ENCODE results near the gene HLA-F.
A peak's percentile ranks its signal among the peaks of the same experiment; 100 is the strongest.

The HLA-F gene

GRCh38 chr6:29723262-29723665 is at the start of gene HLA-F:
Gene HLA-F (plus strand): TSS chr6:29723434. CDS start chr6:29723464, 30 bp downstream.
- peak in 1 of 3 experiments; percentile 48 for DNase-seq (ENCODE audit: low read depth in 2 of 3, low spot score in 2 of 3)

DNA sequence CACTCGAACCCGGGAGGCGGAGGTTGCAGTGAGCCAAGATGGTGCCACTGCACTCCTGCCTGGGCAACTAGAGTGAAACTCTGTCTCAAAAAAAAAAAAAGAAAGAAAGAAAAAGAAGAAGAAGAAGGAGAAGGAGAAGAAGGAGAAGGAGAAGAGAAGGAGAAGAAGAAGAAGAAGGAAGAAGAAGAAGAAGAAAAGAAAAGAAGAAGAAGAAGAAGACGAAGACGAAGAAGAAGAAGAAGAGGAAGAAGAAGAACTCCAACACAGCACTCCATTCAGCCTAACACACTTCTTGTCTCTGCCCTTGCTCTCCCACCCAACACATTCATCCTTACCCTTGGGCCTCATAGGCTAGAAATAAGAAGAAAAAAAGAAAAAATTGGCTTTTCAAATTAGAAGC is 49.2 kb upstream of the HLA-F start:
- no peak for DNase-seq (ENCODE audit: low read depth in 2 of 3, low spot score in 2 of 3)

DNA sequence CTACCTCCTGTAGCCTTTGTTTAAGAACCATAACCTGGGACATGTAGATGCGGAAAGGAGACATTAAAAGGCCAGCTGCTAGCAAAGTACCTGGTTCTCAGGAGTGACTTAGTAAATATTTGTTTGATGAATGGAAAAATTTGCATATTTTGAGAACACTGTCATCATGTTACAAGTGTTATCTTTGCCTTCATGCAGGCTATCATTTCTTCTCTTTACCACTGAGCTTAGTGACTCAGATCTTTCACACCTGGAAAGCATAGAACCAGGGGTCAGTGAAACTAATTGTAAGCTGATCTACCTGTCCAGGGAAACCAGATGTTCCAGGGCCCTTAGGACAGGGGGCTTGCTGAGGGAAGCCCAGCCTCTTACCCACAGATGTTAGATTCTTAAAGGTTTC is 47.7 kb upstream of the HLA-F start:
- DNase-seq (ENCODE audit: low read depth in 2 of 3, low spot score in 2 of 3): no peak

- DNase-seq (ENCODE audit: low read depth in 2 of 3, low spot score in 2 of 3): no peak
These were observed 46.1 kb upstream of the HLA-F start for GRCh38 chr6:29676981-29677601.

GRCh38 chr6:29678114-29678513 is 45.1 kb upstream of the HLA-F start:
- no peak for DNase-seq (ENCODE audit: low read depth in 2 of 3, low spot score in 2 of 3)

DNA sequence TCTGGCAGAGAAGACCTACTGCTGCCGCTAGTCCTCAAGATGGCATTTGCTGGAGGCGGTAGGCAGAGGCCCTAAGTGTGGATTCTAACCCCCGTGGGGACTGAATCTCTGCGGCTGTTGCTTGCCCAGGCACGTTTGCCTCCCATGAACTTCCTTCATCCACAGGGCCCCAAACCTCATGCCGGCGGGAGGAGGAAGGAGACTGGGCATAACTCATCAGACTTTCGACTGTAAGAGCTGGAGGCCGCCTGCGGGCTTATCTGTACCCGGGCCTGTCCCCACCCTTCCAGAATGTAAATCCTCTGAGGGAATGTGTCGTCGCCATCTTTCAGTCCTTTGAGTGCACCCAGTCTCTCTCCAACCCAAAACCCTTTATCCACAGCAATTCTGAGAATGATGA is 43.3 kb upstream of the HLA-F start:
- DNase-seq (ENCODE audit: low read depth in 2 of 3, low spot score in 2 of 3): no peak

DNA sequence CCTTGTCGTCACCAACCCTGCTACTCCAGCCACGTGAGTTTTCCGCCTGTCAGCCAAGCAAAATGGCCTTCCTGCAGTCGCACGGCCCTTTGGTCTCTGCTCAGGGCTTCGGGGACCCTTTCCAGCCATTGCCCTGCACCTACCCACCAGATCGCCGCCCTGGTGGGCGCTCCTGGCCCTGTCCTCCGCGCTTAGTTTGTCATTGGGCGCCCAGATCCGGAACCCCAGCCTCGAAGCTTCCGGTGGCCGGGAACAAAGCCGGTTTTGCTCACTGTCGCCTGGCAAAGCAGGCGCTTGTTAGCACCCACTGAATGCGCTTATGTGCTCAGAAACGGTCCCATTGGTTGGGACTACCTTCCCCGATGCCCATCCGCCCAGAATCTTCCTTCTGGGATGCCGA is 42.8 kb upstream of the HLA-F start:
- no peak for DNase-seq (ENCODE audit: low read depth in 2 of 3, low spot score in 2 of 3)

DNA sequence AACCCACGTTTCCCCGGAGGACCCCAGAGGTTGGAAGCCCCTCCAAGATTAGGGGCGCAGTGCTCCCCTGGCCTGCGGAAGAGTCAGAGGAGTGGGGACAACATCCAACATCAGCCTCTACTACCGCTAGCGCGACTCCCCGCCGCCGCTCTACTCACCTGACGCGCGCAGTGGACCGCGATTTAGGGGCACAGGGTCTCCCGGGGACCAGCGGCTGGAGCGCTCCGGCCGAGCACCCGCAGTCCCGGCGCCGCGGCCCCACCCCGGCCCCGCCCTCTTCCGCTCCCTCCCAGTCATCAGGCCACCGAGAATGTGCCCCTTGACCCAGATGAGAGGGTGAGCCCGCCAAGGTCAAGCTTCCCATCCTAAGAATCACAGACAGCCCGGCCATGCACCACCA is 42.3 kb upstream of the HLA-F start, which contains the start of gene ZFP57:
Gene ZFP57, minus strand, starts transcription at position 249 of the 400 bp plus-strand sequence. CDS start 4,149 bp downstream, outside the sequence.
- no peak for DNase-seq (ENCODE audit: low read depth in 2 of 3, low spot score in 2 of 3)

DNA sequence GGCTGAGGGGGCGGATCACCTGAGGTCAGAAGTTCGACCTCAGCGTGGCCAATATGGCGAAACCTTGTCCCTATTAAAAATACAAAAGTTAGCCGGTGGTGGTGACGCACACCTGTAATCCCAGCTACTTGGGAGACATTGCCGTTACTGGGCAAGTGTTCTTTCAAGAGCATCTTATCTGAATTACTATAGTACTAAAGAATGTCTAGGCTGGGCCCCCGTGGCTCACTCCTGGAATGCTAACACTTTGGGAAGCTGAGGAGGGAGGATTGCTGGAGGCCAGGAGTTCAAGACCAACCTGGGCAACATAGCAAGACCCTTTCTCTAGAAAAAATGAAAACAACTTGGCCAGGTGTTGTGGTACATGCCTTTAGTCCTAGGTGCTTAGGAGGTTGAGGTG is 41.4 kb upstream of the HLA-F start:
- no peak for DNase-seq (ENCODE audit: low read depth in 2 of 3, low spot score in 2 of 3)

- no peak for DNase-seq (ENCODE audit: low read depth in 2 of 3, low spot score in 2 of 3)
These were observed 37.4 kb upstream of the HLA-F start for GRCh38 chr6:29685718-29686326.

DNA sequence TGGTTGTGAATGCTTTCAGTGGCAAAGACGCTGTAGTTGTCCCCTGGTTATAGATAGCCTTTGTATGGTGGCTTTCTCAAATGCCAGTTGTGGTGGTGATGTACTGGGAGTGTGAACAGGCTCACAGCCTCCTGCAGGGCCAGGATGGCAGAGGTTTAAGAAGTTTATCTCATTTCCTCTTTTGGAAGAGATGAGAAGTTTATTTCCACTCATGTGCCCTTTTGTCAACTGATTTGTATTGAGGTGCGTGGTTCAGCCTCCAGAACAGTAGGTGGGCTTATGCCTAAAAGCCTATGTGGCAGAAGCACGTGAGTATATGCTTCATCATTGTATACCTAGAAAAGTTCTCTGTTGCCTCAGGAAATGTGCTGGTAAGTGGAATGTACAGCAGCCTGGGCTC is 28.6 kb upstream of the HLA-F start:
- no peak for DNase-seq (ENCODE audit: low read depth in 2 of 3, low spot score in 2 of 3)

- no peak for DNase-seq (ENCODE audit: low read depth in 2 of 3, low spot score in 2 of 3)
These were observed 26.8 kb upstream of the HLA-F start for GRCh38 chr6:29696147-29697125.

DNA sequence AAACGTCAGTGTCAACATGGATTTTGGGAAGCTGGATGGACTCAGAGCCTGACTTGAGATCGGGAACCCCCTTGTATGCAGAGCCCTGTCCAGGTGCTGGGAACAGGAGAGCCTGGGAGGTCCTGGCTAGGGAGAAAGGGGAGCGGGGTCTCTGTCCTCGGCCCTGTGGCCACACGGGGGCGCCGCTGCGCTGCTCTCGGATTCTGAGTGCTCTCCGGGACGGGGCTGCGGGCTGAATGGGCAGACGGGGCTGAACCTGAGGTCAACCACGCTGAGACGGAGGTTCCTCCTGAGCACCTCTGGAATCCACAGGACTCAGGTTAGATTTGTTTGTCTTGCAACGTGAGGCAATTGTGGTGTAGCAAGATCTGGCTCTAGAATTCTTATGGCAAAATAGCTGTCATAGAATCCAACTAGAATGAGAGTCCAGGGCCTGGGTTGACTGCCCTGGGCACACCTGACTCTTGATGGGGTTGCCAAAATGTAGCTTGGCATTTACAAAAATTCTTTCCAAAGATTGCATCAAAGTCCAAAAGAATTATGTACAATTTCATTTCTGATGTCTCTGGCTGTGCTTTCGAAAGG is 20.6 kb upstream of the HLA-F start:
- DNase-seq (ENCODE audit: low read depth in 2 of 3, low spot score in 2 of 3): peak; percentile 45 to 92 (median 83)

DNA sequence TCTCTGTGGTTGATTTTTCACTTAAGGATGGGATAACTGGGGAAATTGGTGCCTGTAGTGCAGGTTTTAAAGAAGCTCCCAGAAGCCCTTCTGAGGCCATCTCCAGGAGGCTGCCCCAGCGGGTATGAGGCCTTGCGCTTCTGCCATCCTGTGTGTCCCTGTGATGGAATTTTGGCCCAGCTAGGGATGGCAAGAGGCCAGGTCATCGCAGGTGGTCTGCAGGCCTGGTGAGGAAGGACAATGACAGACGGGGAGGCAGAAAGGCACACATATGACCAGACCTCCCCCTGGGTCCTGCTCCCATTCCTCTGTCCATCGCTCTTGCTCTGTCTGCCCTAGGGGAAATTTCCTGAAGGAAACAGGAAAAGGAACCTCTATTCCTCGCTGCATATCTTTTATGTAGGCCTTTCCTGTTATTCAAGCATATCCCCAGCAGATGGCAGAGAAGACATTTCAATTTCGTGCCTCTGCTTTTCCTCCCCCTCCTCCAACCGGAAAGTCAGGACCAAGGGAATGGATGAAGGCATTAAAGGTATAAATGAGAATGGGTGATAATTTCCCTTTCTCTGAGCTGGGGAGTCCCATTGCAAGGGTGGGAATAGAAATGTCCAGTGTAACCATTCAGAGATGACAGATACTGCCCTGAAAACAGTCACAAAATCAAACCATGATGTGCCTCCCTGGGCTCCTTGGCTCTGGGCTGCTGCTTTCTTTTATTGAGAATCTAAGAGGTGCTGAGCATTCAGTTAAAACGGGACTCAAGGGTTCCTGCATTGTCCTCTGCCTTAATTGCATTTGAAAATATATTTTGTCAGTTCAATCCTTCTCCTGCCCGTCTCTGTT is 17.6 kb upstream of the HLA-F start:
- no peak for DNase-seq (ENCODE audit: low read depth in 2 of 3, low spot score in 2 of 3)

GRCh38 chr6:29708432-29709179 is 14.6 kb upstream of the HLA-F start:
- DNase-seq (ENCODE audit: low read depth in 2 of 3, low spot score in 2 of 3): no peak

- DNase-seq (ENCODE audit: low read depth in 2 of 3, low spot score in 2 of 3): no peak
These were observed 14.0 kb upstream of the HLA-F start for GRCh38 chr6:29709188-29709587.

GRCh38 chr6:29710281-29710941 is 12.8 kb upstream of the HLA-F start:
- no peak for DNase-seq (ENCODE audit: low read depth in 2 of 3, low spot score in 2 of 3)

- DNase-seq (ENCODE audit: low read depth in 2 of 3, low spot score in 2 of 3): no peak
These were observed 2.4 kb upstream of the HLA-F start for GRCh38 chr6:29720863-29721262.
